ENCODE data around the gene ELF3. TPM values are rescaled to one million over a fixed set of nuclear protein-coding genes. Genes with fewer than 3 reads are reported as not detected.
"Not testable (repeated sequence)": the region's sequence is repeated elsewhere in the genome, so short reads cannot be mapped to it uniquely, and the experiment has no call there.

Gene ELF3
- total RNA-seq, 4 donors from 2014 or later = 146 to 432 (median 253) TPM

DNA sequence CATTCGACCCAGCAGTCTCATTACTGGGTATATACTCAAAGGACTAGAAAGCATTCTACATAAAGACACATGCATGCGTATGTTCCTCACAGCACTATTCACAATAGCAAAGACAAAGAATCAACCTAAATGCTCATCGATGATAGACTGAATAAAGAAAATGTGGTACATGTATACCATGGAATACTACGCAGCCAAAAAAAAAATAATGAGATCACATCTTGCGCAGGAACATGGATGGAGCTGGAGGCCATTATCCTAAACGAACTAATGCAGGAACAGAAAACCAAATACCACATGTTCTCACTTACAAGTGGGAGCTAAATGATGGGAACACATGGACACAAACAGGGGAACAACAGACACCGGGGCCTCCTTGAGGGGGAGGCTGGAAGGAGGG lies 43.7 kb downstream of the ELF3 start:
- WGBS, 2 donors = 81 to 89% methylated on average over 7 of the region's 7 CpGs
- no peak for DNase-seq
- TF ChIP-seq POLR2A (IDR thresholded peaks at IDR 0.05) = no peak
- H3K36me3 ChIP-seq = no peaks in the 10 kb centered on the region
- intact Hi-C loops (cut with DNase I) = no loop called here
- H3K4me3 ChIP-seq = no peak overlapping the region
- H3K4me1 ChIP-seq = peaks cover 5 to 32% (median 8%) of the 10 kb centered on the region in 3 donors
- no peaks in the 10 kb centered on the region for H3K9me3 ChIP-seq
- H3K27ac ChIP-seq = no peak overlapping the region
- no peaks in the 10 kb centered on the region for H3K27me3 ChIP-seq

DNA sequence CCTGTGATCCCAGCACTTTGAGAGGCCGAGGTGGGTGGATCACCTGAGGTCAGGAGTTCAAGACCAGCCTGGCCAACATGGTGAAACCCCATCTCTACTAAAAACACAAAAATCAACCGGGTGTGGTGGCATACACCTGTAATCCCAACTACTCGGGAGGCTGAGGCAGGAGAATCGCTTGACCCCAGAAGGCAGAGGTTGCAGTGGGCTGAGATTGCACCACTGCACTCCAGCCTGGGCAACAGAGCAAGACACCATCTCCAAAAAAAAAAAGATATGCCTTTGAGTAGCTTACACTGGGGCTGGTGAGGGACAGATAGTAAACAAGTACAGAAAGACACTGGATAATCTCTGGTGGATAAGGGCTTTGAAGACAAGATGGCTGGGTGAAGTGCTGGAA lies 44.3 kb downstream of the ELF3 start:
- H3K9me3 ChIP-seq; DNase-seq; H3K4me3 ChIP-seq; intact Hi-C loops (cut with DNase I); H3K27me3 ChIP-seq; H3K36me3 ChIP-seq: not testable (repeated sequence)
- peak overlapping the region in 1 of 4 donors; percentile 93 for H3K27ac ChIP-seq
- peaks cover 5 to 30% (median 8%) of the 10 kb centered on the region in 3 donors for H3K4me1 ChIP-seq
- 91 to 93% methylated on average over 4 of the region's 4 CpGs for WGBS, 2 donors

DNA sequence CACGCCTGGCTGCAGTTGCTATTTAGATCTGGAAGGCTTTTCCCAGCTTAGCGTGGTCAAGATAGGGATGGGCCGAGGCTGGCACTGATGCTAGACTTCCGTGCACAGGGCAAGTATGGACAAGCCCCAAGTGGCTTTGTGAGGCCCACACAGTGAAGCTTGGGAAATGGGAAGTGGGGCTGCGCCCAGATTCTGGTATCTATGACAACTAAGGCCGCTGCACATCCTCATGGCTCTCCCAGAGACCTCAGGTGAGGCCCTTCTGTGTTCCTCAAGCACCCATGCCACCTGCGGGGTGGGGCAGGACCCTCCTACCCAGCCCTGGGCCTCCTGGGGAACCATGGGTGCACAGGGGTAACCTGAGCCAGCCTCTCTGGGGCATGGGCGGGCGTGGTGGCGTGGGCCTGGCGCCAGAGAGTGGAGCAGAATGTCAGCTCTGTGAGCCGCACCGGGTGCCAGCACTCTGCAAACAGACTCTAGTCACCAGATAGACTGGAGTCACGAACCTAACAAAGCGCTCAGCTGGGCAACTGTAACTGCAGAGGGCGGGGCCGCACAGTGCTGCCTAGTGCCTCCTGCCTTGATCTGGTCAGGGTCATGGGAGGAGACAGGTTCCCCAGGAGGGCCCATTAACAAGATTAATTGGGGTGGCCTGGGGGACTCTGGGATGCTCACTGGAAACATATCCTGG lies 46.4 kb downstream of the ELF3 start:
- intact Hi-C loops (cut with DNase I) = no loop called here
- TF ChIP-seq POLR2A (IDR thresholded peaks at IDR 0.05) = no peak
- TF ChIP-seq, protein P1, sequence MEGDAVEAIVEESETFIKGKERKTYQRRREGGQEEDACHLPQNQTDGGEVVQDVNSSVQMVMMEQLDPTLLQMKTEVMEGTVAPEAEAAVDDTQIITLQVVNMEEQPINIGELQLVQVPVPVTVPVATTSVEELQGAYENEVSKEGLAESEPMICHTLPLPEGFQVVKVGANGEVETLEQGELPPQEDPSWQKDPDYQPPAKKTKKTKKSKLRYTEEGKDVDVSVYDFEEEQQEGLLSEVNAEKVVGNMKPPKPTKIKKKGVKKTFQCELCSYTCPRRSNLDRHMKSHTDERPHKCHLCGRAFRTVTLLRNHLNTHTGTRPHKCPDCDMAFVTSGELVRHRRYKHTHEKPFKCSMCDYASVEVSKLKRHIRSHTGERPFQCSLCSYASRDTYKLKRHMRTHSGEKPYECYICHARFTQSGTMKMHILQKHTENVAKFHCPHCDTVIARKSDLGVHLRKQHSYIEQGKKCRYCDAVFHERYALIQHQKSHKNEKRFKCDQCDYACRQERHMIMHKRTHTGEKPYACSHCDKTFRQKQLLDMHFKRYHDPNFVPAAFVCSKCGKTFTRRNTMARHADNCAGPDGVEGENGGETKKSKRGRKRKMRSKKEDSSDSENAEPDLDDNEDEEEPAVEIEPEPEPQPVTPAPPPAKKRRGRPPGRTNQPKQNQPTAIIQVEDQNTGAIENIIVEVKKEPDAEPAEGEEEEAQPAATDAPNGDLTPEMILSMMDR (IDR thresholded peaks at IDR 0.05) = no peak
- WGBS, 2 donors = 40 to 46% methylated on average over 1 to 5 of the region's 17 CpGs
- no peak for DNase-seq
- Histone ChIP-seq H3K4me1 (peaks cover 5 to 30% (median 8%) of the 10 kb centered on the region in 3 donors), H3K27me3 (no peaks in the 10 kb centered on the region), H3K27ac (peak overlapping the region; percentile 79 to 93 (median 87)), H3K36me3 (no peaks in the 10 kb centered on the region), H3K9me3 (no peaks in the 10 kb centered on the region), H3K4me3 (no peak overlapping the region)

DNA sequence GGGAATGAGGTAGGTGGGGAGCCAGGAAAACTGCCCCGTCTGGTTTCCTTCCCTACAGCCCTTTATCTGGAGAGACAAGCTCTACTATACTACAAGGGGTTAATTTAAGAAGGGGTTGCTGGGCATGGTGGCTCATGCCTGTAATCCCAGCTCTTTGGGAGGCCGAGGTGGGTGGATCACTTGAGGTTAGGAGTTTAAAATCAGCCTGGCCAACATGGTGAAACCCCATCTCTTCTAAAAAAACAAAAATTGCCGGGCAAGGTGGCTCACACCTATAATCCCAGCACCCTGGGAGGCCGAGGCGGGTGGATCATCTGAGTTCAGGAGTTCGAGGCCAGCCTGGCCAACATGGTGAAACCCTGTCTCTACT lies 46.9 kb downstream of the ELF3 start:
- intact Hi-C loops (cut with DNase I); DNase-seq; H3K4me3 ChIP-seq; H3K36me3 ChIP-seq; H3K9me3 ChIP-seq; H3K27me3 ChIP-seq: not testable (repeated sequence)
- Histone ChIP-seq H3K4me1 (peaks cover 5 to 30% (median 8%) of the 10 kb centered on the region in 3 donors), H3K27ac (peak overlapping the region; percentile 79 to 93 (median 87))
- WGBS, 2 donors = 40 to 46% methylated on average over 5 to 6 of the region's 6 CpGs

DNA sequence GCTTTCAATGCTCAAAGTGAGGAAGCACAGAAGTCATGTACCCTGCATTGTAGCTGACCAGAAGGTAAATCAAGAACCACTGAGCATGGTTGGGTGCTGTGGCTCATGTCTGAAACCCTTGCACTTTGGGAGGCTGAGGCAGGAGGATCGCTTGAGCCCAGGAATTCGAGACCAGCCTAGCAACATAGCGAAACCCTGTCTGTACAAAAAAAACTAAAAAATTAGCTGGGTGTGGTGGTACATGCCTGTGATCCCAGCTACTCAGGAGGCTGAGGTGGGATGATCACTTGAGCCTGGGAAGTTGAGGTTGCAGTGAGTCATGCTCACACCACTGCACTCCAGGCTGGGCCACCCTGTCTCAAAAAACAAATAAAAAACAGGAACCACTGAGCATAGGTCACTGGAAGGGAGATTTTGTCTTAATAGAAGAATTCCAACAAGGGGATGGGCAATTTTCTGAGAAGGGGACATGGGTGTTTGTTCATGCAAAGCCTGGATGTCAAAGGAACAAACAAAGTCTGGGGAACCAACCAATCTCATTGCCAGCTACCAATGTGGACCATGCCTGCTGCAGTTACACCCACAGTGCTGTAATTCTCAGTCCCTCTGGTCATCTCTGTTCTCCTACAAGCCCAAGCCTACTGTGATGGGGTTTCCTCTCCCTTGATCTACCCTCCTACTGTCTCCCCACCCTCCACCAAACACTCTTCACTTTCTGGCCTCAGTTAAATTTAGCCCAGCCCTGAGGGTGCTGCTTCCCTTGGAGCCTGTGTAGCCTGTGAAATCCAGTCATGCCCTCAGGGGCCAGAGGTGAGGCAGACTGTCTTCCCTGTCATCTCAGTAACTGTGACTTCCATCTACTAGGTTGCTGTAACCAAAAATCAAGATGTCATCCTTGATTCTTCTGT lies 47.9 kb downstream of the ELF3 start:
- H3K4me1 ChIP-seq = peaks cover 5 to 30% (median 8%) of the 10 kb centered on the region in 3 donors
- no peak for TF ChIP-seq POLR2A (IDR thresholded peaks at IDR 0.05)
- TF ChIP-seq, protein P1 (IDR thresholded peaks at IDR 0.05) = no peak
- H3K27me3 ChIP-seq = no peaks in the 10 kb centered on the region
- no peaks in the 10 kb centered on the region for H3K36me3 ChIP-seq
- H3K9me3 ChIP-seq = no peaks in the 10 kb centered on the region
- 76 to 86% methylated on average over 3 of the region's 3 CpGs for WGBS, 2 donors
- DNase-seq = no peak
- intact Hi-C loops (cut with DNase I) = no loop called here
- H3K4me3 ChIP-seq = no peak overlapping the region
- H3K27ac ChIP-seq = peak overlapping the region; percentile 79 to 93 (median 87)

DNA sequence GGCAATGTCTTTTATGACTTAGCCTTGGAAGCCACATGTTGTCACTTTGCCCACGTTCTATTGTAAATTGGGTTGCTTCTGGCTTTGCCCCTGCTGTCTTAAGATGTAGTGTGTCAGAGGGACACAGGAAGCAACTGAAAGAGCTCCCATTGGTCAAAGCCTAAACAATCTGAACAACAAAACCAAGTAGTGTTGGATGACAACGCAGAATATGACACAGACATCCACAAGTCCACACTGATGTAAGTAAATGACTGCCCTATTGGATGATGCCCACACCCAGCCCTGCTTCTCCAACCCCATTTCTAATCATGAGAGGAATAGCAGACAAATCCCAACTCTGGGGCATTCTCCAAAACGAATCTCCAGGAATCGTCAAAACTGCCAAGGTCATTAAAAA lies 50.7 kb downstream of the ELF3 start:
- Histone ChIP-seq H3K4me1 (peaks cover 5 to 34% (median 8%) of the 10 kb centered on the region in 3 donors), H3K36me3 (no peaks in the 10 kb centered on the region), H3K9me3 (no peaks in the 10 kb centered on the region), H3K27me3 (no peaks in the 10 kb centered on the region), H3K4me3 (no peak overlapping the region), H3K27ac (no peak overlapping the region)
- intact Hi-C loops (cut with DNase I) = no loop called here
- DNase-seq = no peak
- WGBS, 2 donors = 69 to 90% methylated on average over 3 to 4 of the region's 4 CpGs
- TF ChIP-seq POLR2A (IDR thresholded peaks at IDR 0.05) = no peak
- TF ChIP-seq, protein P1 (IDR thresholded peaks at IDR 0.05) = no peak

DNA sequence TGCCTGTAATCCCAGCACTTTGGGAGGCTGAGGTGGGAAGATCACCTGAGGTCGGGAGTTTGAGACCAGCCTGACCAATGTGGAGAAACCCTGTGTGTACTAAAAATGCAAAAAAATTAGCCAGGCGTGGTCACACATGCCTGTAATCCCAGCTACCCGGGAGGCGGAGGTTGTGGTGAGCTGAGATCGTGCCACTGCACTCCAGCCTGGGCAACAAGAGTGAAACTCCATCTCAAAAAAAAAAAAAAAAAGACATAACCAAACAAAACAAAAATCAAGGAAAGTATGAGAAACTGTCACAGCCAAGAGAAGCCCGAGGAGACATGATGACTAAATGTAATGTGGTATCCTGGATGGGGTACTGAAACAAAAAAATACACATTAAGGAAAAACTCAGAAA lies 51.4 kb downstream of the ELF3 start:
- H3K36me3 ChIP-seq; intact Hi-C loops (cut with DNase I); H3K9me3 ChIP-seq; H3K4me3 ChIP-seq; DNase-seq; H3K27ac ChIP-seq; H3K27me3 ChIP-seq: not testable (repeated sequence)
- peaks cover under 1 to 27% (median 5%) of the 10 kb centered on the region in 3 donors for H3K4me1 ChIP-seq
- 58 to 59% methylated on average over 6 of the region's 6 CpGs for WGBS, 2 donors

DNA sequence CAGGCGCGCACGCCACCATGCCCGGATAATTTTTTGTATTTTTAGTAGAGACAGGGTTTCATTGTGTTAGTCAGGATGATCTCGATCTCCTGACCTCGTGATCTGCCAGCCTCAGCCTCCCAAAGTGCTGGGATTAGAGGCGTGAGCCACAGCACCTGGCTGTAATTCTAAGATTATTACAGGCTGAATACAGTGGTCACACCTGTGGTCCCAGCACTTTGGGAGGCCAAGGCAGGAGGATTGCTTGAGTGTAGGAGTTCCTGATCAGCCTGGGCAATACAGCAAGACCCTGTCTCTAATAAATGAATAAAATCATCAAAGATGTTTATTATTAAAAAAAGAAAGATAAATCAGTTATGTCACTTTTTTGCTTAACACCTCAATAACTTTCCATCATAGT lies 52.2 kb downstream of the ELF3 start:
- intact Hi-C loops (cut with DNase I); H3K36me3 ChIP-seq; DNase-seq; H3K27me3 ChIP-seq; H3K9me3 ChIP-seq; H3K4me3 ChIP-seq: not testable (repeated sequence)
- peak overlapping the region in 1 of 4 donors; percentile 13 for H3K27ac ChIP-seq
- H3K4me1 ChIP-seq = peaks cover 0 to 19% (median 4%) of the 10 kb centered on the region in 3 donors
- 93 to 96% methylated on average over 7 of the region's 7 CpGs for WGBS, 2 donors

Measured in esophagus squamous epithelium (tissue), 5 donors.